ENCODE data around the gene ITM2C.

The ITM2C gene

DNA sequence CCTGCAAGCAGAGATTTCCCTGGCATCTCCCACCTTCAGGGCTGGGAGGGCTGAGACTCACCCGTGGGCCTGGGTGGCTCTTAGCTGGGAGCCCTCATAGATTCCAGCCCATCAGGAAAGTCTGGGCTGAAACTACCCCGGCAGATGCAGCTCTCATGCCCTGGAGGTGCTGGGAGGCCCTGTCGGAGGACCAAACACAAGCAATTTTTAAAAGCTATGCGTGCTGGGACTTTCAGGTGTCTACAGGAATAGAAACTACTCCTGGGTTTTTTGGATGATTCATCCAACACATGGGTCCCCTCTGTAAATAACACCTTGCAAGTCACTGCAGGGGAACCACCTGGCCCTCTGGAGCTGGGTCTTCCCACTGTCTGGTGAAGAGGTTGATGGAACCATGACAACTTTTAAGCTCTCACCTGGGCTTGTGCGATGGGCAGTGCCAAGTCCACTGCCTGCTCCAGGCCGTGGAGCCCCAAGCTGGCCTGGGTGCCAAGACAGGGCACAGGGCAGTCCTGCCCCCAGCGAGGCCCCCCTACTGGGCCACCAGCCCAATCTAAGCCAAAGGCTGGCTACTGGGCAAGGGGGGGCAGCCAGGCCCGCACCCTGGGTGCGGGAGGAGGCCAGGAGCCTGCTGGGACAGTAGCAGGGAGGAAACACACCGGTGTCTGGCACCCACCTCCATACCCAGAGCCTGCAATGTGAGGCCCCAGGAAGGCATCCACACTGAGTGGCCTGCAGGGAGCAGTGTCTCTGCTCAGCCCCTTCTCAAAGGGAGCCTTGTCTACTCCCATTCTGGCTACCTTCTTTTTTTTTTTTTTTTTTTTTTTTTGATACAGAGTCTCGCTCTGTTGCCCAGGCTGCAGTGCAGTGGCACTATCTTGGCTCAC lies 61.4 kb downstream of the ITM2C start:
- DNase-seq (ENCODE audit: low read depth) = no peak

DNA sequence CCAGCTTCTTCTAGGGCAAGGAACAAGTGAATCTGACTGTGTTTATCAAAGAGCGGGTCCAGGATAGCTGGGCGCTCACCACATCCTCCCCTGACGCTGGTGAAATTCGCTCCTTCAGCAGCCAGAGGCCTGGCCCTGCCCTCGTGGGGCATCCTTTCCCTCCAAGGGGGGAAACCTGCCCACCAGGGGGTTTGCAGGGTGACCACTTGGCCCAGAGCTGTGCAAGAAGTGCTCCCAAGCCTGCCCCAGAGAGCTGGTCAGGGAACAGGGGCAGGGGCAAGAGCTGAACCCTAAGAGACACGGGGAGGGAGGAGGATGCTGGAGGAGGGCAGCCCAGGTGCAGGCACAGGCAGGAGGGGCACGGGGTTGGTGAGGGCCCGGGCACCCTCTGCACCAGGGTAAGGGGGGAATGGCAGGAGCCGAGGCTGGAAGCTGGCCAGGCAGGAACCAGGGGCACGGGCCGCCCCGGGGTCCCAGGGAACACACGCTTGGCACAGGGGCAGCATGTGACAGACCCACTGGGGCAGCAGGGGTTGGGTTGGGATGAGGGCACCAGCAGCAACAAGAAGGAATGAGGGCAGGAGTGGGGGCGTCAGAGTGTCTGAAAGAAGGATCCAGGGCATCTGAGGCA lies 63.1 kb downstream of the ITM2C start:
- no peak for DNase-seq (ENCODE audit: low read depth)
